Nephron (organoid): ENCODE results near the gene RNF144A.
"Not testable (repeated sequence)": the region's sequence is repeated elsewhere in the genome, so short reads cannot be mapped to it uniquely, and the experiment has no call there.

Experiments
- H3K27ac Mint-ChIP-seq, 3 experiments: 2 replicates each; pipeline ENCODE4 v1.8.0; 2020; ENCODE audit warnings: mixed read lengths in 3 of 3, mild to moderate bottlenecking in 2 of 3, moderate library complexity in 1 of 3
- H3K27me3 Mint-ChIP-seq: 2 replicates; pipeline ENCODE4 v1.8.0; 2021; ENCODE audit warnings: low read depth, mild to moderate bottlenecking, moderate library complexity, mixed read lengths
- H3K36me3 Mint-ChIP-seq: 2 replicates; pipeline ENCODE4 v1.8.0; 2020; ENCODE audit warnings: low read depth, mixed read lengths
- H3K4me1 Mint-ChIP-seq: 2 replicates; pipeline ENCODE4 v1.8.0; 2020; ENCODE audit warnings: mixed read lengths
- H3K4me3 Mint-ChIP-seq, 3 experiments: 2 replicates each; pipeline ENCODE4 v1.8.0; 2020; ENCODE audit warnings: mild to moderate bottlenecking in 3 of 3, mixed read lengths in 3 of 3, moderate library complexity in 2 of 3
- H3K9me3 Mint-ChIP-seq: 2 replicates; pipeline ENCODE4 v1.8.0; 2020; ENCODE audit warnings: mixed read lengths
- TF ChIP-seq, protein P1 (sequence below), 3 experiments: fragments of 200-600 bp; sonication (generic); IDR thresholded peaks; one replicate each; pipeline ENCODE4 v1.5.0; 2021; ENCODE audit warnings: antibody characterized with exemption in 3 of 3; ENCODE audit not compliant: unreplicated experiment in 3 of 3

Gene RNF144A

DNA sequence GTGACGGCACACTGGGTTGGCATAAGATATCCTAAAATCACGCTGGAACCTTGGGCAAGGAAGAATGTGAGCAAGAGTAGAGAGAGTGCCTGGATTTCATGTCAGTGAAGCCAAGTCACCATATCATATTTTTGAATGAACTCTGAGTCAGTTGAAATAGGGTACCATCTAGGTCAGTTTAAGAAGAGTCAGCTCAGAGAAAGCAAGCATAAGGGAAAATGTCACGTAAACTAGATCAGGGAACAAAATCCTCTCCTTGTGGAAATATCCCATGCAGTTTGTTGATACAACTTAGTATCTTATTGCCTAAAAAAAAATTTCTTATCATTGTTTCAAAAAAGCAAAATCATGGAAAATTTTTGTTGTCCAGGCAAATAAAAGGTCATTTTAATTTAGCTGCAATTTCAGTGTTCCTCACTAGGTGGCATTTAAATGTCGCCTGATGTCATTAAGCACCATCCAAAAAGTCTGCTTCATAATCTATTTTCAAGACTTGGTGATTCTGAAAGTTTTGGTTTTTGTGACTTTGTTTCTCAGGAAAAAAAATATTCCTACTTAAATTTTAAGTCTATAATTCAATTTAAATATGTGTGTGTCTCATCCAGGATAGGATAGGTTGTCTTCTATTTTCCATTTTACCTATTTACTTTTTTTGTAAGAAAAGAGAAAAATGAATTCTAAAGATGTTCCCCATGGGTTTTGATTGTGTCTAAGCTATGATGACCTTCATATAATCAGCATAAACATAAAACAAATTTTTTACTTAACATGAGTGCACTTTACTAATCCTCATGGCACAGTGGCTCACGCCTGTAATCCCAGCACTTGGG lies 20.1 kb upstream of the RNF144A start:
- Mint-ChIP-seq H3K27me3 (no peaks in the 10 kb centered on the region), H3K27ac (no peak overlapping the region), H3K4me3 (no peak overlapping the region), H3K4me1 (no peaks in the 10 kb centered on the region), H3K9me3 (peaks cover 17% of the 10 kb centered on the region), H3K36me3 (no peaks in the 10 kb centered on the region)
- TF ChIP-seq, protein P1, sequence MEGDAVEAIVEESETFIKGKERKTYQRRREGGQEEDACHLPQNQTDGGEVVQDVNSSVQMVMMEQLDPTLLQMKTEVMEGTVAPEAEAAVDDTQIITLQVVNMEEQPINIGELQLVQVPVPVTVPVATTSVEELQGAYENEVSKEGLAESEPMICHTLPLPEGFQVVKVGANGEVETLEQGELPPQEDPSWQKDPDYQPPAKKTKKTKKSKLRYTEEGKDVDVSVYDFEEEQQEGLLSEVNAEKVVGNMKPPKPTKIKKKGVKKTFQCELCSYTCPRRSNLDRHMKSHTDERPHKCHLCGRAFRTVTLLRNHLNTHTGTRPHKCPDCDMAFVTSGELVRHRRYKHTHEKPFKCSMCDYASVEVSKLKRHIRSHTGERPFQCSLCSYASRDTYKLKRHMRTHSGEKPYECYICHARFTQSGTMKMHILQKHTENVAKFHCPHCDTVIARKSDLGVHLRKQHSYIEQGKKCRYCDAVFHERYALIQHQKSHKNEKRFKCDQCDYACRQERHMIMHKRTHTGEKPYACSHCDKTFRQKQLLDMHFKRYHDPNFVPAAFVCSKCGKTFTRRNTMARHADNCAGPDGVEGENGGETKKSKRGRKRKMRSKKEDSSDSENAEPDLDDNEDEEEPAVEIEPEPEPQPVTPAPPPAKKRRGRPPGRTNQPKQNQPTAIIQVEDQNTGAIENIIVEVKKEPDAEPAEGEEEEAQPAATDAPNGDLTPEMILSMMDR (IDR thresholded peaks at IDR 0.05; ENCODE audit: unreplicated experiment in 3 of 3) = peak; percentile 57 to 71 (median 58)

DNA sequence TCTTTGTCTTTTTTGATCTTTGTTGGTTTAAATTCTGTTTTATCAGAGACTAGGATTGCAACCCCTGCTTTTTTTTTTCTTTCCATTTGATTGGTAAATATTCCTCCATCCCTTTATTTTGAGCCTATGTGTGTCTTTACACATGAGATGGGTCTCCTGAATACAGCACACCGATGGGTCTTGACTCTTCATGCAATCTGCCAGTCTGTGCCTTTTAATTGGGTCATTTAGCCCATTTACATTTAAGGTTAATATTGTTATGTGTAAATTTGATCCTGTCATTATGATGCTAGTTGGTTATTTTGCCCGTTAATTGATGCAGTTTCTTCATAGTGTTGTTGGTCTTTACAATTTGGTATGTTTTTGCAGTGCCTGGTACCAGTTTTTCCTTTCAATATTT lies 14.6 kb upstream of the RNF144A start:
- H3K27me3 Mint-ChIP-seq, H3K4me1 Mint-ChIP-seq, H3K36me3 Mint-ChIP-seq, H3K27ac Mint-ChIP-seq, H3K4me3 Mint-ChIP-seq: not testable (repeated sequence)
- H3K9me3 Mint-ChIP-seq = peaks cover 33% of the 10 kb centered on the region

DNA sequence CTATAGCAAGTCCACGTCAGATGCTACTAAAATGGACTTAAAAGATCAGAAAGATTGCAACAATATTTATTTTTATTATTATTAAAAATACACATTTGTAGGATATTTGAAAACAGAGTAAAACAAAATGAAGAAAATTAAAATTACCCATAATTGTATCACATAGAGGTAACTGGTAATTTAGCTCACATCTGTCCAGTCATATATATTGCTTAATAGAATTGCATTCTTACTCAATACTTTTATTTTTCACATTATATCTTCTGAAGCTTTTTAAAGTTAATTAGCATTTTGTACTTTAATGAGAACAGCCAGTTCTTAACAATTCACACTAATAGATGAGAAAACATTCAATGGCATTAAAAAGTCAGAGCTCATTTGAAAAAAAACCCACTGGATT lies 11.5 kb upstream of the RNF144A start:
- H3K27ac Mint-ChIP-seq = no peak overlapping the region
- no peak overlapping the region for H3K4me3 Mint-ChIP-seq
- no peaks in the 10 kb centered on the region for H3K27me3 Mint-ChIP-seq
- TF ChIP-seq, protein P1 (IDR thresholded peaks at IDR 0.05; ENCODE audit: unreplicated experiment in 3 of 3) = no peak
- H3K36me3 Mint-ChIP-seq = peaks cover 3% of the 10 kb centered on the region
- H3K9me3 Mint-ChIP-seq = peaks cover 26% of the 10 kb centered on the region
- H3K4me1 Mint-ChIP-seq = no peaks in the 10 kb centered on the region

DNA sequence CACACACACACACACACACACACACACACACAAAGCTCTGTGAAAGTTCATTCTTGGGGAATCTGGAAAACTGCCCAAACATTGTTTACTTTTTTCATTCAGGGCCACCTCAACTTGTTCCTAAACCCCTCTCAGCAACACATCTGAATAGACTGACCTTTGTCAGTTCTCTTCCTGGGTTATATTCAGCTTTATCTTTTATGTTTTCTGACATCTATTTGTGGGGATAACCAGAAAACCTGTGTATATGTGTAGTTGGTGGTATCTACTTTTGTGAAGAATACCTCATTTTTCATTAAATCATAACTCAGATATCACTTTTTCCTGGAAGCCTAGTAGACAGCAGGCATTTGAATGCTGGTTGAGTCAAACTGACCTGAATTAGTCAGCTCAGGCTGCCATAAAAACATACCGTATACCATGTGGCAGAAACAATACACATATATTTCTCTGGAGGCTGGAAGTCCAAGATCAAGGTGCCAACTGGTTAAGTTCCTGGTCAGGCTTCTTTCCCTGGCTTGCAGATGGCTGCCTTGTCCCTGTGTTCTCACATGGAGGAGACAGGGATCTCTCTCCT lies 11.0 kb upstream of the RNF144A start:
- no peak overlapping the region for H3K27ac Mint-ChIP-seq
- H3K9me3 Mint-ChIP-seq = peaks cover 25% of the 10 kb centered on the region
- TF ChIP-seq, protein P1 (IDR thresholded peaks at IDR 0.05; ENCODE audit: unreplicated experiment in 3 of 3) = no peak
- H3K4me1 Mint-ChIP-seq = no peaks in the 10 kb centered on the region
- H3K4me3 Mint-ChIP-seq = no peak overlapping the region
- peaks cover 3% of the 10 kb centered on the region for H3K36me3 Mint-ChIP-seq
- H3K27me3 Mint-ChIP-seq = no peaks in the 10 kb centered on the region

DNA sequence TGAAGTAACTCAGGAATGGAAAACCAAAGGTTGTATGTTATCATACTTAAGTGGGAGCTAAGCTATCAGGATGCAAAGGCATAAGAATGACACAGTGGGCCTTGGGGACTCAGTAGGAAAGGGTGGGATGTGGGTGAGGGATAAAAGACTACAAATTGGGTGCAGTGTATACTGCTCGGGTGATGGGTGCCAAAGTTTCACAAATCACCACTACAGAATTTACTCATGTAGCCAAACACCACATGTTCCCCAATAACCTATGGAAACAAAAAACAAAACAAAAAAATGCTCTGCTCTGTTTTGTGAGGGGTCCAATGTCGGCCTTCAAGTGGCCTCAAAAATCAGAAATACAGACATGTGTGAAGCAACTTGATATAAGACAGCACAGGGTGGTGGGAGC lies 8.9 kb upstream of the RNF144A start:
- Mint-ChIP-seq H3K36me3 (peaks cover 8% of the 10 kb centered on the region), H3K9me3 (peaks cover 8% of the 10 kb centered on the region), H3K4me1 (no peaks in the 10 kb centered on the region), H3K27me3 (no peaks in the 10 kb centered on the region), H3K27ac (no peak overlapping the region), H3K4me3 (no peak overlapping the region)
- TF ChIP-seq, protein P1 (IDR thresholded peaks at IDR 0.05; ENCODE audit: unreplicated experiment in 3 of 3) = no peak

DNA sequence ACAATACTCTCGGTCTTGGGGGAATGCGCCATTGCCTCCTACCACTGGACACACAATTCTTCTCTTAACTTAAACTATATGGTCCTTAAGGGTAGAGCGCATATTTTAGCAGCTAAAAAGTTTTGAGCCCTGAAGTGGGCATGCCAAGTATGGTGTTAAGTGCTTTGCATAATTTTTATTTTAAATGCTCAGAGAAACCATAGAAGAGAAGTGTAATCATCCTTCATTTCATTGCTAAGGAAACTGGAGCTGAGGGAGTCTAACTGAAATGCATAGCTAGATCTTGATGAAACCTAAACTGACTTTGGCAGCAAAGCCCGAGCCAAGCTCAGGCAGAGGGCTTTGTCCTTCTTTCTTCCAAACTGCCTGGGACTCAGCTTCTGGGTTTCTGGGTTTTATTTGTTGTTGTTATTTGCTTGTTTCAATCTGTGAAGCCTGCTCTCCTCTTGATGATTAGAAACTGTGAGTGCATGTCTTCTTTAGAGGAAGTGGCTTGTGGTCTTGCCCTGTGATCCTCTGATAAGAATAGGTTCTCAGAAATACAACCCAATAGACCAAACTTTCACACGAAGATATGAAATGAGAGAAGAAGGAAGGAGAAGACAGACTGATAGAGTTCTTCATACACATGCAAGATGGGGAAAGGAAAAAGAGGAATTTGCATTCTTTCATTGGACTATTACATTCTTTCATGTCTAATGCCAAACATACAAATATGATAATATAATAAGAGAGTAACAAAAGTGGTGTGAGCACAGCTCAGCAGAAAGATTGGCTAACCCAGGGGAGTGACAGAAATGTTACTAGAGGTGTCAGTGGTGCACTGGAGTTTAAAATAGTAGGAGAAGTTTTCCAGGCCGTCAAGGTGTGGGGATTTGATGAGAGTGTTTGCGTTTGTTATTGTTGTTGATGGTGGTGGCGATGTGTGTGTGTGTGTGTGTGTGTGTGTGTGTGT lies 7.5 kb upstream of the RNF144A start:
- Mint-ChIP-seq H3K4me1 (peaks cover 6% of the 10 kb centered on the region), H3K27ac (no peak overlapping the region), H3K27me3 (no peaks in the 10 kb centered on the region), H3K36me3 (peaks cover 9% of the 10 kb centered on the region), H3K4me3 (no peak overlapping the region), H3K9me3 (peaks cover 5% of the 10 kb centered on the region)
- TF ChIP-seq, protein P1 (IDR thresholded peaks at IDR 0.05; ENCODE audit: unreplicated experiment in 3 of 3) = no peak
